Retinal pigment epithelial cell (primary cell): ENCODE measurements around the gene FGF14.
"Not testable (repeated sequence)": the region's sequence is repeated elsewhere in the genome, so short reads cannot be mapped to it uniquely, and the experiment has no call there.

Experiments used
- DNase-seq: peaks from one replicate; pipeline ENCODE4 v3.0.0-alpha.2; 2010; ENCODE audit warnings: low read depth
- H3K4me3 ChIP-seq: 2 replicates; pipeline ENCODE4 v1.5.1; 2011; ENCODE audit warnings: mild to moderate bottlenecking, low read length, control low read depth, moderate library complexity
- CTCF ChIP-seq: conservative IDR thresholded peaks from 2 replicates; pipeline ENCODE4 v1.5.1; 2011; ENCODE audit warnings: low read depth, low read length, control low read depth, inconsistent platforms

The FGF14 gene

GRCh38 chr13:102152790-102153189 lies 249.1 kb downstream of the FGF14 start:
- H3K4me3 ChIP-seq = no peak overlapping the region
- DNase-seq = no peak
- no peak for TF ChIP-seq CTCF

GRCh38 chr13:102147353-102147752 lies 254.5 kb downstream of the FGF14 start:
- H3K4me3 ChIP-seq = no peak overlapping the region
- no peak for TF ChIP-seq CTCF
- DNase-seq = no peak

- H3K4me3 ChIP-seq = no peak overlapping the region
- DNase-seq = no peak
- TF ChIP-seq CTCF = no peak
Measured at GRCh38 chr13:102145750-102146149, 256.1 kb downstream of the FGF14 start.

- no peak for TF ChIP-seq CTCF
- DNase-seq = no peak
- H3K4me3 ChIP-seq = no peak overlapping the region
Measured at GRCh38 chr13:102142473-102142826, 259.4 kb downstream of the FGF14 start.

GRCh38 chr13:102141625-102142472 lies 260.0 kb downstream of the FGF14 start:
- no peak for DNase-seq
- no peak overlapping the region for H3K4me3 ChIP-seq
- peak; percentile 74 for TF ChIP-seq CTCF

DNA sequence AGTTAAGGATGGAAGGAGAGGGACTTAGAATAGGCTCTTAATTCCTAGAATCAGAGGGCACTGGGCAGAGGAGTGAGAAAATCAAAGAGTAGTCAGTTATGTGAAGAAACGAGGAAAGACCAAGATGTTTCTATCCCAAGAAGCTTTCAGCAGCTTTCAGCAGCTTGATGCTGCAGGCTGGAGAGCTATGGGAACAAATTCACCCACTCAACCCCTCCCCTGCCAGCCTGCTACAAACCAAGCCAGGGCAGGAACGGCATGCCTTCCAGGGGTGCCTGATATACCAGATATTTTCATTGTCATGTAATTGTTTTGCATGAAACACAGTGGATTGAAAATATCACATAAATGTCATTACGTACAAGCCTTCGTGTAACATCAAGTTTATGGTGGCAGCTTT lies 262.2 kb downstream of the FGF14 start:
- H3K4me3 ChIP-seq = no peak overlapping the region
- no peak for DNase-seq
- TF ChIP-seq CTCF = no peak

GRCh38 chr13:102138635-102139190 lies 263.1 kb downstream of the FGF14 start:
- no peak overlapping the region for H3K4me3 ChIP-seq
- DNase-seq = no peak
- no peak for TF ChIP-seq CTCF

DNA sequence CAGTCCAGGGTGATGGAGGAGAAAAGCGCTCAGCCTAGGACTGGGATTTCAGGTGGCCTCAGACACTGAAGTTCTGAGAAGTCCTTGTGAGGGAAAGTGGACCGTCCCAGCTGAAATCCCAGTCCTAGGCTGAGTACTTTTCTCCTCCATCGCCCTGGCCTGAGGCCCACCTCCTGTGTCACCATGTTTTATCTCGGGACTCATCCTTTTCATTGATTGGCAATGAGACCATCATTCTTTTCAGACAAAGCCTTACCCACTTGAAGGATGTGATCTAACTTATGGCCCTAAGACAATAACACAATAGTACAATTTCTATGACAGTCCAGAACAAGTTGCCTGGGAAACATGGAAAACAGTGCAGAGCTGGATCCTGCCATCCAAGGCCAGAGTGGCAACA lies 263.9 kb downstream of the FGF14 start:
- H3K4me3 ChIP-seq, DNase-seq: not testable (repeated sequence)
